Measurements from ENCODE around the gene TAF1C.
"Not testable (repeated sequence)": the region's sequence is repeated elsewhere in the genome, so short reads cannot be mapped to it uniquely, and the experiment has no call there.

The TAF1C gene

GRCh38 chr16:84209989-84210388 lies 23.1 kb upstream of the TAF1C start:
- DNase-seq: no peak

GRCh38 chr16:84207879-84208278 lies 21.0 kb upstream of the TAF1C start:
- no peak for DNase-seq

DNA sequence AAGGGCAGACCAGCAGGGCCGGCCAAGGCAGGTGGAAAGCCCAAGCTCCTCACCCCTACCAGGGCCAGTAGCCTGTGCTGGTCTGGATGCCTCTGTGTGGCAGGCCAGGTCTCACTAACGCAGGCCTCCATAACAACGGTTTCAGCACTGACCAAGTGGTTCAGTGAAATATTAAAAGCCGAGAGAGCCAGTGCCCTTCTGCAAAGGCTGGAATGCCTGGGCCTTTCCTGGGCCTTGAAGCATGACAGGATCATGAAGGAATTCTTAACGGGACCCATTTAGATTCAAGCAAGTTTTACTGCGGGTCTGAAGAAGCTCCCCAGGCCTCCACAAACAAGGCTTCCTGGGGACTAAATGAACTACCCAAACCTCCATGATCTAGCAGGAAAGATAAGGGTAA lies 20.4 kb upstream of the TAF1C start:
- no peak for DNase-seq

DNA sequence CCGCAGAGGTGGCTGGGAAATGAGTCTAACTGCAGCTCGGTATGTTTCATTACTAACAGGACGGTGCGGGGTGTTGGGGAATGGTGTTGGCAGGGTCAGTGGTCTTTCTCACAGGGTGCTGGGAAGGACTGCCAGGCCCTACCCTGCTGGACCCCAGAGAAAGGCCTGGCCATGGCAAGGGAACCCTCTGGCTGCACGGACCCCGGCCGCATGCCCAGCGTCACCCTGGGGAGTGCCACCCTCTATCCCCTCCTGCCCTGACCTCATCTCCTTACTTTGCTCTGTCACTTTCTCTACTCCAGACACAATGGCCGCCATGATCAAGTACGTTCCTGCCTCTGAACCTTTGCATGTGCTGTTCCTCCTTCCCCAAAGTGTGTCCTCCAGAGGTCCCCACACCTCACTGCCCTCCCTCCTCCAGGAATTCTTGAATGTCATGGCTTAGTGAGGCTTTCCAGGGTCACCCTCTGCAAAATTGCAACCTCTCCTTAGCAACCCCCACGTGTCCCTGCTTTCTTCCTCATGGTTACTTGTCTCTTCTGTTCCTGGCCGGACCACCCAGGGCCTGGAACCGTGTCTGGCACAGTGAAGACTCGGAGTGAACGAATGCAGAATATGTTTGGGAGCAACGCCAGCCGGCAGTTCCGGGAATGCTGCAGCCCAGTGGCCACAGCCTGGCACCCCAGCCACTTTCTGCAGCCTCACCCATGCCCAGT lies 19.3 kb upstream of the TAF1C start:
- DNase-seq: no peak

DNA sequence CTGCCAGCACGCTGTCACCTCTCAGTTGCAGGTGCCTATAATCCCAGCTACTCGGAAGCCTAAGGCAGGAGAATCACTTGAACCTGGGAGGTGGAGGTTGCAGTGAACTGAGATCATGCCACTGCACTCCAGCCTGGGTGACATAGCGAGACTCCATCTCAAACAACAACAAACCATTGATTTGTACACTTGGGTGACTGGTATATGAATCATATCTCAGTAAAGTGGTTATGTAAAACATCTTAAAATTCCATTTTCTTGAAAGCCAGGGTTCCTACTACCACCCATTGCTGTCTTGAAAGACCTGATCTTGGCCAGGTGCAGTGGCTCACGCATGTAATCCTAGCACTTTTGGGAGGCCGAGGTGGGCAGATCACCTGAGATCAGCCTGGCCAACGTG lies 18.3 kb upstream of the TAF1C start:
- not testable (repeated sequence) for DNase-seq

- not testable (repeated sequence) for DNase-seq
Observed at GRCh38 chr16:84204551-84204950, 17.7 kb upstream of the TAF1C start.

DNA sequence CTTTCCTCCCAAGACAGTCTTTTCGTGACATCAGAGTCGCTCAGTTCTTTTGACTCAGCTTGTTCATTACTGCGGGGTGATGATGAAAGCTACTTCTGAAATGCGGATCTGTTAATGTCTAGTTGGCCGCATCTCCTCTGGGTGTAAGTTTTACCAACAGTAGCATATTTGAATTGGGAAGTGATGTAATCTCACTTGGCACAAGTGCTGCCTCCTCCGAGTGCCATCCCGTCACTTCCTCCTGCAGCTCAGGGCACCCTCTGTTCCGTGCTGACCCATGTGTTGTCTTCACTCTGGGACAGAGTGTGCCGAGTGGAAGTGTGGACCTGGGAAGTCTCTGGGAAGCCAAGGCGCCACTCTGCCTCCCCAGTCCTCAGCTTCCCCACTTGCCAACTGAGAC lies 13.0 kb upstream of the TAF1C start:
- peak; percentile 92 for DNase-seq

GRCh38 chr16:84199097-84199496 lies 12.2 kb upstream of the TAF1C start:
- no peak for DNase-seq

DNA sequence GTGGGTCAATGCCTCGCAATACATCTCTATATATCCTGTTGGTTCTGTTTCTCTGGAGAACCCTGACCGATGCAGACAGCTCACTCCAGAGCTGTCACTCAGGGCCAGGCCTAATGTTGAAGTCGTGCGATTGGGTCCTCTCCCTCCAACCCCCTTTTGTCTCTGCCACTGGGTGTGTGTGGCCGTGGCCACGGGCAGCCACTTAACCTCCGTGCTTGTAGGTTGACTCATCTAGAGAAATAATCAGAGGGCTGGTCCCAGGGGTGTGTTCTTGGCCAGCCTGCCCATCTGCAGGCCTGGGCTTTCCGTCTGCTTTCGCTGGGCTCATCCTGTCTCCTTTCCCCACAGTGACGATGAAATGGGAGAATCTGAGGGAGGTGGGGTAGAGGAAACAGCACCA lies 11.5 kb upstream of the TAF1C start:
- DNase-seq: no peak

DNA sequence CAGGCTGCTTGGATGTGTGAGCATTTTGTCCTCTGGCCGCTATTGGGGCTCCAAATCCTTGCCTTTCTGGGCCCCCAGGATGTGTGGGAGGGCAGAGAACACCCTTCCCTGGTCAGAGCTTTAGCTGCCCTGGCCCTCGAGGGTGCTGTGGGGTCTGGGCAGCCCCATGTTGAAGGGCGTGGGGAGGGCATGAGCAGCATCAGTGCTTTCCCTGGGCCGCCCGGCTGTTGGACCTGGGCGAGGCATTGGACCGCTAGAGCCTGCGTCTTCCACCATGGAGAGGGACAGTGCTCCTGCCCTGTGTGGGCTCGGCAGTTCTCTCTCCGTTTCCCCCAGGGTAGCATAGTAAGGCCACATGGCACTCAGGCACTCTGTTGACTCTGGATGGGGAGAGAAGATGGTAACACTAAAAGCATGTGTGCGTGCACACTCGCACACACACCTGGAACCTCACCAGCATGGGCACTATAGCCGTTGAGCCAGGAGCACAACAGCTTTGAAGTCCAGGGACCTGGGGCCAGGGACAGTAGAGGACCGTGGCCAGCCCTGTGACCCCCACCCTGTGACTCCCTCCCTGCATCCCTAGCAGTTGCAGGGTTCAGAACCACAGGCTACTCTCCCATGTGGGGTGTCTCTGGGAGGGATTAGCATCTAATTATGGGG lies 10.7 kb upstream of the TAF1C start:
- DNase-seq: no peak

DNA sequence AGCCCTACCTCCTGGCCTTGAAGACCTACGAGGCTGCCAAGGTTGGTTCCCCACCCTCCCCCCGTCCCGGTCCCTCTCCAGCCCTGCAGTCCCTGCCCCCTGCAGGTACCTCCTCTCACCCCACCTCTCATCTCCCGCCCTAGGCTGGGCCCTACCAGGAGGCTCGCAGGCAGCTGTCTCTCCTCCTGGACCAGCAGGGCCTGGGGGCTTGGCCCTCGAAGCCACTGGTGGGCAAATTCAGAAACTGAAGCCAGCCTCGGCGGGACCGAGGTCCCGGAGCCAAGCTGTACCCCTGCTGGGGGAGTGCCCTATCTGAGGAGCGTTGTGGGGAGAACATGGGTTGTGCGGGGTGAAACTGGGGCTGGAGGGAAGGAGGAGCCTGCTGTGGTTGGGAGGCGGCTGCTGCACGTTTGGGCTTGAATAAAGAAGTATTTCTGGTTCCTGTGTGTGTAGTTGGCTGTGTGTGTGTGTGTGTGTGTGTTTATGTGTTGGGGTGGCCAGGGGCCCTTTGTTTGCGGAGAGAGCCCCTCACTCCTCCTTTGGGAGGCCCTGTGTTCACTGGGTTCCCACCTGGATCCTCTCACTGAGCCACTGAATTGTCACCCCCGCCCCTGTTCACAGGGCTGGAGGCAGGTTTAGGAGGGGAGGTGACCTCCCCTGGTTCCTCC lies 10.0 kb upstream of the TAF1C start:
- DNase-seq: no peak

DNA sequence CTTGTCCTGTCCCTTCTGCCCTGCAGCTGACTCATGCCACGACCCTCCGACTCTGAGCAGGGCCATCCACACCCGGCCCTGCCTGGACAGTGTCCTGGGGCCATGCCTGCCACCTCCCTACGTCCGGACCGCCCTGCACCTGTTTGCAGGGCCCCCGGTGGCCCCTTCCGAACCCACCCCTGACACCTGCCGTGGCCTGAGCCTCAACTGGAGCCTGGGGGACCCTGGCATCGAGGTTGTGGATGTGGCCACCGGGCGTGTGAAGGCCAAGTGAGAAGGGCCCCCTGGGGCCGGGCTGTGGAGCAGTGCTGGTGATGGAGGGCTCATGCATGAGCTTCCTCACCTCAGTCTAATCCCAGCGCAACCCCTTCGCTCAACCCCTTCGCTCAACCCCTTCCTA lies 9.2 kb upstream of the TAF1C start:
- DNase-seq: no peak

DNA sequence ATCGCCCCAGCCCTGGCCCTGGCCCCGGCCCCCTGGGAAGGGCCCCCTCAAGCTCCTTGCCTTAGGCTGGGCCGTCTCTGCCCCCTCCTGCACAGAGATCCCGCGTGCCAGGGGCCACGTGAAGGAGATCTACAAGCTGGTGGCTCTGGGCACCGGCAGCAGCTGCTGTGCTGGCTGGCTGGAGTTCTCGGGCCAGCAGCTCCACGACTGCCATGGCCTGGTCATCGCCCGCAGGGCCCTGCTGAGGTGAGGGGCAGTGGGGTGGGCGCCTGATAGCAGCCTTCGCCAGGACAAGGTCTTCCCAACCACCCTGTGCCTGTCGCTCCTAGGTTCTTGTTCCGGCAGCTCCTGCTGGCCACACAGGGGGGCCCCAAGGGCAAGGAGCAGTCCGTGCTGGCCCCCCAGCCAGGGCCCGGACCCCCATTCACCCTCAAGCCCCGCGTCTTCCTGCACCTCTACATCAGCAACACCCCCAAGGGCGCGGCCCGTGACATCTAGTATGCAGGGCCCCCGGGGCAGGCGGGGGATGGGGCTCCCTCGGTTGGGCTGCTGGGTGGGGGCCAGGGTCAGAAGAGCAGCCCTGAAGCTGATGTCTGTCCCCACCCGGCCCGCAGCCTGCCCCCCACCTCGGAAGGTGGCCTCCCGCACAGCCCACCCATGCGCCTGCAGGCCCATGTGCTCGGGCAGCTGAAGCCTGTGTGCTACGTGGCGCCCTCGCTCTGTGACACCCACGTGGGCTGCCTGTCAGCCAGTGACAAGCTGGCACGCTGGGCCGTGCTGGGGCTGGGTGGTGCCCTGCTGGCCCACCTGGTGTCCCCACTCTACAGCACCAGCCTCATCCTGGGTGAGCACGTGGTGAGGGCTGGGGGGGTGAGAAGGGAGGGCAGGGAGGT lies 8.6 kb upstream of the TAF1C start:
- DNase-seq: no peak

DNA sequence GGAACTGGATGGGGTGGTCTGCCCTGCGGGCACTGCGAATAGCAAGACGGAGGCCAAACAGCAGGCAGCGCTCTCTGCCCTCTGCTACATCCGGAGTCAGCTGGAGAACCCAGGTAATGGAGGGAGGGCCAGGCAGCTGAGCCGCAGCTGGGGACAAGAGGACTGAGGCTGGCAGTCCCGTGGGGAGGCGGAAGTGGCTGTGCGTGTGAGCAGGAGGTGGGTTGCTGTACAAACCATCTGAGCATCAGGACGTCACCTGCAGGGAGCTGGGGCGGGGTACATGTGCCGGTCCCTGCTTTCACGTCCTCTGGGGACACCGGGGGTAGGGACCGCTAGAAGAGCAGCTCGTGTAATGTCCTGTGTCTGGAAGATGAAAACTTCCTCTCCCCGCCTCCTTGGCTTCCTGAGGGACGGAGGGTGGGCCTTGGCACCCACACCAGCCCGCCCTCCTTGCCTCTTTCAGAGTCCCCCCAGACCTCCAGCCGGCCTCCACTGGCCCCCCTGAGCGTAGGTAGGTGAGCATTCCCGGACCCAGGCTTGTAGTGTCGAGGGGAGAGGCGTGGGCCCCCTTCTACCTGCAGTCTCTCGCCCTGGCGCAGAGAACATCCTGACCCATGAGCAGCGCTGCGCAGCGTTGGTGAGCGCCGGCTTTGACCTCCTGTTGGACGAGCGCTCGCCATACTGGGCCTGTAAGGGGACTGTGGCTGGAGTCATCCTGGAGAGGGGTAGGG lies 7.8 kb upstream of the TAF1C start:
- no peak for DNase-seq

- DNase-seq: no peak
Observed at GRCh38 chr16:84194018-84194417, 7.2 kb upstream of the TAF1C start.

- no peak for DNase-seq
Observed at GRCh38 chr16:84193480-84193879, 6.6 kb upstream of the TAF1C start.

GRCh38 chr16:84191466-84191865 lies 4.6 kb upstream of the TAF1C start:
- no peak for DNase-seq

DNA sequence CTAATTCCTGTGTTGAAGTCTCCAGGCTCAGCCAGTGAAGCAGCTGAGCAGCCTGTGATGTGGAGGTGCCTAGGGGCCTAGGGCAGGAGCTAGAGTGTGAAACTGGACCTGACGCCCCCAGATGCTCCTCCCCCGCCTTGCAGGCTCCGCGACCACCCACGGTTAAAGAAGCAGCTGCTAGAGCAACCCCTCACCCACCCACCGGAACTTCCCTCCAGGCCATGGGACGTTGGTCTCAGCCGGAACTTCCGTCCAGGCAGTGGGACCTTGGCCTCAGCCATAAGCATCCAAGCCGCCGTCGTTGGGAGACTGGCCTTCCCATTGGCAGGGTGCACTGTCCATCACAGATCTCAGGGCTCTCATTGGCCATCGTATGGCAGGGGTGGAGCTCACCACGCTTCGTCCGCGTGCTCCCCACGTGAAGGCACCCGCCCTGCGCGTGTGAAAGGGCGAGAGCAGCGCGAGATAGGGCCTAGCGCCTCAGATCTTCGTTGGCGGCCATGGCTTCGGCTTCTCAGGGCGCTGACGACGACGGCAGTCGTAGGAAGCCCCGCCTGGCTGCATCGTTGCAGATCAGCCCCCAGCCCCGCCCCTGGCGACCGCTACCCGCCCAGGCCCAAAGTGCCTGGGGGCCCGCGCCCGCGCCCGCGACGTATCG lies 4.0 kb upstream of the TAF1C start, which contains the start of gene ADAD2:
Gene ADAD2, plus strand, starts transcription at position 427 of the 658 bp plus-strand sequence. Its CDS starts 74 bp downstream, at position 501.
- DNase-seq: no peak

GRCh38 chr16:84184775-84185174 lies 2.1 kb downstream of the TAF1C start:
- no peak for DNase-seq

- DNase-seq: no peak
Observed at GRCh38 chr16:84183911-84184591, 2.8 kb downstream of the TAF1C start.

GRCh38 chr16:84183572-84183875 lies 3.3 kb downstream of the TAF1C start:
- DNase-seq: no peak
